NAMALWA (cell line): ENCODE measurements around the gene ENTR1.

ENCODE experiments used
- DNase-seq: peaks from one replicate; pipeline ENCODE4 v3.0.0-alpha.2; 2015; ENCODE audit warnings: low spot score

Gene ENTR1, protein sequence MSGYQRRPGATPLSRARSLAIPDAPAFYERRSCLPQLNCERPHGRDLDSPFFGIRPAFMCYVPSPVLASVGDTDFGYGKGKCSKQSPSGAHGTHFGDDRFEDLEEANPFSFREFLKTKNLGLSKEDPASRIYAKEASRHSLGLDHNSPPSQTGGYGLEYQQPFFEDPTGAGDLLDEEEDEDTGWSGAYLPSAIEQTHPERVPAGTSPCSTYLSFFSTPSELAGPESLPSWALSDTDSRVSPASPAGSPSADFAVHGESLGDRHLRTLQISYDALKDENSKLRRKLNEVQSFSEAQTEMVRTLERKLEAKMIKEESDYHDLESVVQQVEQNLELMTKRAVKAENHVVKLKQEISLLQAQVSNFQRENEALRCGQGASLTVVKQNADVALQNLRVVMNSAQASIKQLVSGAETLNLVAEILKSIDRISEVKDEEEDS

DNA sequence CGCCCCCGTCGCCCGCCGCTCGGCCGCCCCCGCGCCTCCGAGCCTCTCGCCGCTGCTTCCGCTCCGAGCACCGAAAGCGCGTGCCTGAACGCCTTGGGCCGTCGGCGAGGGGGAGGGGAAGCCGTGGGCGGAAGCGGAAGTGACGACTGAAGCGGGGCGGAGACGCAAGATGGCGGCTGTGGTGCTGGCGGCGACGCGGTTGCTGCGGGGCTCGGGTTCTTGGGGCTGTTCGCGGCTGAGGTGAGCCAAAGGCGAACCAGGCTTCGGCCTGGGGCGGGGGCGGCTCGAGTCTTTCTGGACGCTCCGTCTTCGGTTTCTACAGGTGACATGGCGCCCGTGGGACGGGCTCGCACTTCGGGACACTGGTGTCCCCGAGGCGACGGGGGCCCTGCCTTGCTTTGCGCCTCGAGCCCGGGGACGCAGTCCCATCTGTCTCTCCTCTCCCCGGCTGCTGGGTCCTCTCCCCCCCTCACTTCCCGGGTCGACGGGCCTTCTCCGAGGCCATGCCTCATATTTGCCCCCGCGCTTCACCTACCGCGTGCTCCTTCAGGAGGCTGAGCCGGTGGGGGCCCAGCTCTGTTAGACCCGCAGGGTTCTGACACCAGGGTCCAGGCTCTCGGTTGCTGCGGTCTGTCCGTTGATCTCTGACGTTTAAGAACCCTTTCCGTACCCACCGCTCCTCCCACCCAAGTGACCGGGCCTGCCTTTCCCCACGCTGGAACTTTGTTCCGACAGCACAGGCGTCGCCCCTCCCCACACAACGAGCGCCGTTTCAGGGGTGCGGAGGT is at the start of gene ENTR1, which contains the start of gene PMPCA:
ENTR1 (minus strand) TSS at position 115 of the 788 bp plus-strand sequence. CDS start 217 bp downstream, outside the sequence.
PMPCA (plus strand) TSS at position 159 of the 788 bp plus-strand sequence; CDS start at position 170, 11 bp downstream.
- peak; percentile 93 for DNase-seq

DNA sequence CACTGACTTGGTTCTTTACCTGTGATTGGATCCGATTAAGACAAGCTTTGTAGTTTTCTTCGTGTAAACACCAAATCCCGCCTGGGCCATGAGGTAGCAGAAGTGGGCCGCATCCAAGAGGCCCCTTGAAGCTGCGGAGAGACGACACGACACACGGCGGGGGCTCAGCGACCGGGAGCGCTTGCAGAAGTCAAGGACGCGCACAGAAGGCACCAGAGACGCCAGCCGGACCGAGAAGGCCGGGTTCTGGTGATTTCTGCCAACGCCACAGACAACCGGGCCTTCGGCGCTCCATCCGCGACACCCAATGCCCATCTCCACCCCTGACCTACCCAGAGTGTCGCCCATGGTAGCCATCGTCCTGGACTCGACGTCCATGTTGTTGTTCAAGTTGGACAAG is 49.0 kb upstream of the ENTR1 start:
- DNase-seq, result no peak

- DNase-seq, result no peak
These were observed 46.9 kb upstream of the ENTR1 start for GRCh38 chr9:136457326-136457725.

DNA sequence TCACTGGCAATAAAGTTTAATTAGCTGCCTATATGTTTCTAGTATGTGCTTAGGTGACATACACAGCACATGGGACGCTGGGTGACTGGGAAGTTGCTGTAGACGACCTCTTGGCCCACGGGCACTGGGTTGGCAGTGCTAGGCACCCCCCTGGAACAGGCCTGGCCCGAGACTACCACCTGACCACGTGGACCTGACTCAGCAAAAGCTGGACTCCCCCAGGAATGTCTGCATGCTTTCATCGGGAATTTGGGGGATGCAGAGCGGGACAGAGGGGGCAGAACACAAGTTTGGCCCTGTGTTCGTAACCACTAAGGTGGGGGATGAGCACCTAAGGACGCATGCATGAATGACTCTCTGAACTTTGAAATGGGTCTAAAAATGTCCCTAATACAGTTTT is 45.8 kb upstream of the ENTR1 start:
- DNase-seq, result no peak

- DNase-seq, result no peak
These were observed 44.9 kb upstream of the ENTR1 start for GRCh38 chr9:136455043-136456002.

DNA sequence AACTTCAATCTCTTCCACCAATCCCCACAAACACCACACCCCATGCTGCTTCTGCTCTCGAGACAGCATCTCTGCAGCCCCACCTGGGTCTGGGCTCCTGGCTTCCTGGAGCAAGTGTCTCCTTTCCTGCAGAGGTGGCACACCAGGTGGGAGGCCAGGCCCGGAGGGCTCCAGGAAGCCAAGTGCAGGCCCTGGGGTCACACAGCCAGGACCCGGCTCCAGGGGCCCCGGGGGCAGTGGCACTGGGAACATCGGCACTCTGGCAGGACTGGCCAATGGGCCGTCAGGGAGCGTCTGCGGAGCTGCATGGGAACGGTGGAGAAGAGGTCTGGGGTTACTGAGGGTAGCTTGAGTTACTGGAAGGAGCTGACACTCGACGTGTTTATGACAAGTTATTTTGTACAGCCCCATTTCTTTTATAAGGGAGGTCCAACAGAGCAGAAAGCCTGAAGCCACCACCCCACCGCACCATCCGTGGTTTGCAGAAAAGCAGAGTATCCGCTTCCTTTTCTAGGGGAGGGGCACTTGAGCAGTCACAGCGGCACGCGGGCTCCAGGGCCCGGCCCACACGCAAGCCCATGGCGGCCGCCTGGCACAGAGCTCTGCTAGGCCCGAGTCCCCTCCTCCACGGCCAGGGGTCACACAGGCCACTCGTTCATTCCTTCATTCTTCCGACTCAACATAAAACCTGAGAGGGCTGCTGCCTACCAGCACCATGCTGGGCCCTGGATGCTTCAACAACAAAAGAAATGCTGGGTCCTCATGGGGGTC is 43.8 kb upstream of the ENTR1 start:
- no peak for DNase-seq

GRCh38 chr9:136453326-136453725 is 42.9 kb upstream of the ENTR1 start:
- no peak for DNase-seq

DNA sequence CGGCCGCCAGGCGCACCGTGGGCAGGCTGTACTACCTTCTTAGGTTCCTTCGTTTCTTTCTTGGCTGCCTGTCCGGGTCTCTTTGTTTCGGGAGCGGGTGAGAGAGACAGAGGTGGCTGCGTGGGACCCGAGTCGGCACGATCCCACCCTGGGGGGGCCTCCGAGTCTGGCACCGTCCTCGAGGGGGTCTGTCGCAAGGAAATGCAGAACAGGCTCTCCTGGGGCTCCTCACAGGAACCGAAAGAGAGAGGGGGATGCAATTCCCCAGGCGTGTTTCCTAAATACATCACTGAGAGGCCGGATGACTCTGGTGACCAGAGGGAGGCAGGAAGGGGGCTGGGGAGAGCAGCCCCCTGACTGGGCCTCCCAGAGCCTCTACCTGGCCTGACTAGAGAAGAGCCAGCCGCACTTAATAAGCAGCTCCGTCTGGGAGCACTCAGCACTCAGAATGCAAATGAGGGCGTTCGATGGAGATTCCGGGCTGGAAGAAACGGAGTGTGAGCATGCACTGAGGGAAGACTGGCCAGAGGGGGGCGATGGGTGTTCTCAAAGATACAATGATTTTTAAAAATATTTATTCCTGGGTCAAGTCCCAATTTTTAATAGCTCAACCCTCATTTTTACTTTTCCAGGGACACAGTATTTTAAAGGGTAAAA is 40.9 kb upstream of the ENTR1 start:
- no peak for DNase-seq

- no peak for DNase-seq
These were observed 38.2 kb upstream of the ENTR1 start for GRCh38 chr9:136448655-136449054.

DNA sequence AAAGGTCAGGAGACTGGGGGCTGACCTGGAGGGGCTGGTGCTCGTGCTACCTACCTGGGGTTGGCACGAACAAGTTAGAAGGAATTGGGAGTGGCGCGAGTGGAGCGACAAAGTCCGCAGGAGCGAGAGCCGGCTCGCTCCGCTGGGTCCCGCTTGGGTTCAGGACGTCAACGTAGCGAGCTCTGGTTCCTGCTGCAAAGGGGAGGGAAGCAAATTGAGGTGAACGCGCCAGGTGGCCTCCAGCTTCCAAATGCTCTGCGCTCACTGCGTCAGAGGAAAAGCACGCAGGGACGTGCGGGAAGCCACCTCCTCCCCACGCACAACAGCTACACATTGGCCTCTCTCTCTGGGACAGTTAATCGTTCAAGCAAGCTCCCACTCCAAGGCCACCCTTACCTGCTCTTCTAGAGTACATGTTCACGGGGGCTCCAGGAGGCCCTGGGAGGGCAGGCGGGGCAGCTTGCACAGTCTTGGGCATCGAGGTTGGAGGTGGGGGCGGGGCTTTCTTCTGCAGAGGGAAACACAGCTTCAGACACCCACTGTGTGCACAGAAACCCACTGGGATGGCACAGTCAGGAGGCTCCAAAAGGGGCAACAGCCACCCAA is 36.9 kb upstream of the ENTR1 start:
- no peak for DNase-seq

DNA sequence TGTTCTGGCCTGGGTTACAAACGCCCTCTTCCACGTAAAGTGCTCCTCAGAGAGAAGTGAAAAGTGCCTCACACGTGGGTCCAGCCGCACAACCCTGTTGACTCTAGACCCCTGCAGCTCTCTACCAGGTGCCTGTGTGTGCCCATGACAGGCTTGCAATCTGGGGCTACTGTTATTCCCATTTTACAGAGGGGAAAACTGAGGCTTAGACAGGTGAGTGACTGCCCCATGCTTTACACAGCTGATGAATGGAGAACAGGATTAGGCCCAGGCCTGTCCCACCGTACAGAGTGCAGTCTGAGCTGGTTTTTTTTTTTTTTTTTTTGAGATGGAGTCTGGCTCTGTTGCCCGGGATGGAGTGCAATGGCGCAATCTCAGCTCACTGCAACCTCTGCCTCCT is 35.4 kb upstream of the ENTR1 start:
- no peak for DNase-seq

- DNase-seq, result no peak
These were observed 33.7 kb upstream of the ENTR1 start for GRCh38 chr9:136444102-136444501.

- DNase-seq, result no peak
These were observed 33.3 kb upstream of the ENTR1 start for GRCh38 chr9:136443687-136444086.

DNA sequence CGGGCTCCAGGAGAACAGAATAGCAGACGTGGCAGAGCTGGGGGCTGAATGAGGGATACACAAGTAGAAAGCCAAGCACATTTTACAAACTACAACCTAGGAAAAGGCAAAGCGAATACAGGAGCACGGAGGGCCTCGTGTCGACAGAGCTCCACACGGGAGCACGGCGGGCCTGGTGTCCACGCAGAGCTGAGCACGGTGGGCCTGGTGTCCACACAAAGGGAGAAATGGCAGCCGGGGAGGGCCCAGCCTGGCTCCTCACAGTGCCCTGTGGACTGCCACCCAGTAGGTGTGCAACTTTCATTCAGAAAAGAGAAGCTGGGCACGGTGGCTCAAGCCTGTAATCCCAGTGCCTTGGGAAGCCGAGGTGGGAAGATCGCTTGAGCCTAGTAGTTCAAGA is 32.7 kb upstream of the ENTR1 start:
- DNase-seq, result no peak

- no peak for DNase-seq
These were observed 31.9 kb upstream of the ENTR1 start for GRCh38 chr9:136442265-136442664.

- no peak for DNase-seq
These were observed 31.3 kb upstream of the ENTR1 start for GRCh38 chr9:136441681-136442245.

DNA sequence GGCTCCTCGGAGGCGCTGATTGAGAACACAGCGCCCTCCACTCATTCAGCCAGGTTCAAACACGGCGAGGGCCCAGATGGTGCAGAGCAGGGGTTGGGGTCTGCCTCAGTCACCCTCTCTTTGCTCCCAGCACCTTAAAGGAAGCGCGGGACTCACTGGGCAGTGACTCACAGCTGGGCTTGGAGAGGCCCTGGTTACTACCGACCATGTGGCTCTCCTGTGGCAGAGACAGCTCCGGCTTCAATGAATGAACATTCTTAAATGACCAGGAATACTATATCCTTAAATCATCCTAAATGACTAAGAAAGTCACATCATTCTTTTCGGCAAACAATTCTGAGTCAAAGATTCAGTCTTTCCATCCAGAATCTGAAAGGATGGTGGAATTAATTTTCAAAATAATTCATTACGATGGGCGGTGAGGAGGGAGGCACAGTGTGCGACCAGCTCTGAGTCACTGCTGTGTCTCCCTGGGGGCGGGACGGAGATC is 30.8 kb upstream of the ENTR1 start:
- DNase-seq, result no peak

- peak; percentile 73 for DNase-seq
These were observed 29.3 kb upstream of the ENTR1 start, which contains the start of gene INPP5E for GRCh38 chr9:136439481-136440408. Gene INPP5E (minus strand): TSS chr9:136439845. CDS start chr9:136439419, 426 bp downstream.
